HG02885 (cell line): Measurements from ENCODE around the gene AKT1.
"Not testable (repeated sequence)": the region's sequence is repeated elsewhere in the genome, so short reads cannot be mapped to it uniquely, and the experiment has no call there.

Experiments used
- ATAC-seq: cut with Tn5 transposase; IDR thresholded peaks from one replicate; pipeline ENCODE4 v1.9.1; 2021; ENCODE audit warnings: mild to moderate bottlenecking; ENCODE audit not compliant: unreplicated experiment, poor library complexity

Gene AKT1

GRCh38 chr14:104794993-104795780 is at the start of gene AKT1:
Gene AKT1, minus strand, starts transcription at chr14:104795748. Its CDS starts 3,105 bp downstream, at chr14:104792643.
- ATAC-seq: peak; percentile 42

- no peak for ATAC-seq
These were observed 49.6 kb upstream of the AKT1 start for GRCh38 chr14:104845033-104845666.

DNA sequence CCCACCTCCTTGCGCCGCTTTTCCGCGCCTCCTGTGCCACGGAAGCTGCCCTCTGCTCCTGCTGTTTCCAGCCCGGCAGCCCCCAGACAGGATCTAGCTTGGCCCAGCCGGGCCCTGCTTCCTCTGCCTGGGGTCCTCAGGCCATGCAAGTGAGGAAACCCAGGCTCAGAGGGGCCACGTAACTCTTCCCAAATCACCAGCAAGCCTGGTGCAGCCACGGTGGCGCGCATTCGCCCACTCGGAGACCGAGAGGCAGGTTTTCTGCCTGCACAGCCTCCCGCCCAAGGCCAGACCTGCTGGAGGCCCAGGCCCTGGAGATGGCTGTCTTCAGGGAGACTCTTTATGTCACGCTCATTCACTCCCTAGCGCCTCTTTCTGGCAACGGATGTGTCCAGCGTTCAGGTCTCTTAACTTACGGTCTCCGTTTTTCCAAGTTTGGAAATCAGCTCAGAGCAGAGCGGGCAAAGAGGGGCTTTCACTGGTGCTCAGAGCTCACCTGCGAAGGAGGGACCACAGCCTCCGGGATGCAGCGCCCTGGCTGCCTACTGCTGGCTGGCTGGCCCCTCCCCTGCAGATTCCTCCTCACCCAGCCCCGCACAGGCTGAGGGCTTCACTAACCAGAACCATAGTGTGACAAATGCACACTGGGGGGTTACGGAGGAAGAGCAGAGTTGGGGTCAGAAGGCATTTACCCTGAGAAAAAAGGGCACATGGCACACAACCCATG is 48.9 kb upstream of the AKT1 start:
- ATAC-seq: no peak

DNA sequence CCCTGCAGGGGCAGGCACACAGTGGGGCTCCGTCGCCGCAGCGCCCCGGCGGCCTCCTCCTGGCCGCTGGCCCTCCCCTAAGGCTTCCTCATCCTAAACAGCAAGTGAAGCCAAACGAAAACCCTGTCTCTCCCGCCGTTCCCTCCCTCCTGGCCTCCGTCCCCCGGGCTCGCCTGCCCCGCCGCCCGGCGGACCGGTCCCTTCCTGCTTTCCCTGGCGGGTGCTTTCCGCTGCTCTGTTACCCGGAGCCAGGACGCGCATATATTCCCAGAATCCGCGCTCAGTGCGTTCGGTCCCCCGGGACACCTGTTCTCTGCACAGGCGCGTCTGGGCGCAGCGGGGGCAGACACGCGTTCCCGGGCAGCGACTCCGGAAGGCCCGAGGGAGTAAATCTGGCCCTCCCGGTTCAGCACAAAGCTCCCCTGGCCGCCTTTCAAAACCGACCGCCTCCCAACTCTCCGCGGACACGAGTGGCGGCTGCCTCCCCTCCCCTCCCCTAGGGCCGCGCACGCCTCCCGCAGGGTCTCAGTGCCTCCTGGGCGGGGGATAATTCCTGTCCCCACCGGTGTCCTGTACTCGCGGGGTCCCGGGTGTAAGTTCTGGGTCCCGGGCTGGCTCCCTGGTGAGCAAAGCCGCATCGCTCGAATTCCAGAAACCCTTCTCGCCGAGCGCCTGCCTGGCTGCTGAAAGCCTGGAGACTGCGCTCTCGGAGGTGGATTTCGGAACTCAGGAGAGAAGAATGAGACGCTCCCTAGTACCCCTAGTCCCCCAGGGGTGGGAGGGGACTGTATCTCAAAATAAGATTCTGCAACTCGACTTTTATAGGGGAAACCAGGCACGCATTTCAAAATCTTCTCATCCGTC is 48.1 kb upstream of the AKT1 start:
- no peak for ATAC-seq

GRCh38 chr14:104843006-104843405 is 47.5 kb upstream of the AKT1 start:
- ATAC-seq: no peak

DNA sequence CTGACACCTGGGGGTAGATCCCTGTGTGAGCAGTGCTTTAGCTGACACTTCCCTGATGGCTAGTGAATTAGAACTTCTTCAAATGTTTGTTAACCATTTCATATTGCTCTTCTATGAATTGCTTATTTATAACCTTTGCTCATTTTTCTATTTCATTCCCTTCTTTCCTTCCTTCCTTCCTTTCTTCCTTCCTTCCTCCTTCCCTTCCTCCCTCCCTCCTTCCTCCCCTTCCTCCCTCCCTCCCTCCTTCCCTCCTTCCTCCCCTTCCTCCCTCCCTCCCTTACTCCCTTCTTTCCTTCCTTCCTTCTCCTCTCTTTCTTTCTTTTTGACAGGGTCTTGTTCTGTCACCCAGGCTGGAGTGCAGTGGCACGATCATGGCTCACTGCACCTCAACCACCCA is 46.2 kb upstream of the AKT1 start:
- ATAC-seq: no peak

GRCh38 chr14:104836171-104836935 is 40.8 kb upstream of the AKT1 start:
- ATAC-seq: not testable (repeated sequence)

DNA sequence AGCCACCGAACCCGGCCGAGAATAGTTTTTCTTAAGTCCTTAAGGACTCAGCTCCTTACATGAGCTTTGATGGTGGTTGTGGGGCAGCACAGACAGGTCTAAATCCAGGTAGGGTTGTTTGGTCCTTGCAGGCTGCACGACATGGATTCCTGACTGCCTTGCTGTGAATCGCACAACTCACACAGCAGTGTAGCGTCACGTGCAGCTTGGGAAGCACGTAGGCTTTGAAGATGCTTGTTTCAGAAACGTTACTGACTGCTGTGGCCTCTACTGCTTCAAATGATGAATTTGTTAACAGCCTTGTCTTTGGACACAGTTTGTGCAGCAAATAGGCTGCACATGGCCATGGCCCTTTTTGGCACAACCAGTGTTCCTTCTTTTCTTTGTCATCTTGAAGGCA is 35.2 kb upstream of the AKT1 start:
- no peak for ATAC-seq

DNA sequence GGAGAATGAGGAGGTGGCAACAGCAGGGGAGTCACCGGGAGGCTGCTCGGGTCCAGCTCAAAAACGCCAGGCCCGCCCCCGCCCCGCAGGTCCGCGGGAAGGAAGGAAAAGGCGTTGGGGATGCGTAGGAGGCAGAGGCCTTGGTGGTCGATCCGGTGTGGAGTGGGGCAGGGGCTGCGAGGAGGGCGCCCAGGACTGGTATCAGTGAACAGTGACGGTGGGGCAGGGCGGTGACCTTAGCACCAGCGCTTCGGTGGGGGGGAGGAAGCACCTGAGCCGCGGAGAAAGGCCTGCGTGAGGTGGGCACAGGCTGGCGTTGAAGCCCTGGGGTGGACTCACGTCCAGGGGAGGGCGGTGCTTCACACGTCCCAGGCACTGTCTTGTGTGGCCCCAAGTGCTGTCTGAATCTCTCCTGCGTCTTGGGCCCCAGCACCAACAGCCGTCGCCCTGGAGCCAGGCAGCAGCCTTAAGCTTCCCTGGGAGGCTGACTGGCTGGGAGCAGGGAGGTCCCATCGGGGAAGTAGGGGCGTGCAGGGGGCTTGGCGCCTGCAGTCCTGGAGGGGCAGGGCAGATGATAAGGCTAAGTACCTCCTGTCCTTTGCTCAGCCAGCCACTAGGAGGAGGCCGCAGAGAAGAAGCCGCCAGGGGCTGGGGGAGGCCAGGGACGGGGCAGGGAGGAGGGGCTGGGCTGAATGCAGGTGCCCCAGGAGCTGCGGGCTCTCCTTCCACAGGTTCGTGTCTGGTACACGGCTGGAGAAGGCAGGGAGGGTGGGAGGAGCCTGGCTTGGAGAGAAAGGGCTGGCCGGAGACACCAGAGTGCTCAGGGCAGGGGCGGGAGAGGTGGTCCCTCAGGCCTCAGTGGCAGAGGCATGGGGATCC is 31.9 kb upstream of the AKT1 start:
- no peak for ATAC-seq

DNA sequence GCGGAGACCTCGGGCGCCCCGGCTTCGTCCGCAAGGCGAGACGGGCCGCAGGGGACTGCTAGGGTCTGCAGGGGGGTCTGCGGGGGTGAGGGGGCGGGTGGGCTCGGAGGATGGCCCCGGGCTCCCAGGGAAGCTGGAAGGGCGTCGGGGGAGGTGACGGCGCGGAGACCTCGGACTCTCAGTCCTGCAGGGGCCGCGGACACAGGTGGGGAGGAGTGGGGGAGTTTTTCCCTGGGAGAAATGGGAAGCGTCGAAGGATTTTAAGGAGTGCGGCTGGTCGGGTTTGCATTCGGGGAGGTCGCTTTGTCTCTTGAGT is 31.3 kb upstream of the AKT1 start:
- ATAC-seq: no peak

DNA sequence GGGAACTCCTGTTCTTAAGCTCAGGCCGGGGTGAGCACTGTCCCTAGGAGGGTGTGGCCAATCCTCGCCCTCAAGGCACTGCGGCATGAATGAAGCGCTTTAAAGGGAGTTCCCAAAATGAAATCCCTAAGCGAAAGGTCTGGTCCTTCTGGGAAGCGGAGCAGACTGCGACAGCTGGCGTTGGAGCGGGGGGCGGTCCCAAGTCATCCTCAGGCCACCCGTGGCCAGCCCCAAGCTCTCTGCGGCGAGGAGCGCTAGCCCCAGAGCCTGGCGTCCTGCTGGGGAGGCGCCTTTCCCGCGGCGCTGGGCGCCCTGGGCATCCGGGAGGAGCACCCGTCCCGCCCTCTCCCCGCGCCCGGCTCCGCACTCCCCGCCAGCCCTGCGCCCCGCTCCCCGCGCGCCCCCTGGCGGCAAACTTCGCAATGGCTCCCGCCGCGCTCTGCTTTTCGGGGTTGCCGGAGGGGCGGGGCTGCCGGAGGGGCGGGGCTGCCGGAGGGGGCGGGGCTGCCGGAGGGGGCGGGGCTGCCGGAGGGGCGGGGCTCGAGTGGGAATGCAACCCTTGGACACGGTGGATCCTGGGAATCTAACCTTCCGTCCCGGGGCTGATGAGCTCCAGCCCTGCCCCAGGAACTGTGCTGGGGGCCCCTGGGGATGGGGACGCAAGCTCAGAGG is 30.8 kb upstream of the AKT1 start:
- ATAC-seq: peak; percentile 77

GRCh38 chr14:104824353-104824997 is 28.9 kb upstream of the AKT1 start:
- no peak for ATAC-seq

DNA sequence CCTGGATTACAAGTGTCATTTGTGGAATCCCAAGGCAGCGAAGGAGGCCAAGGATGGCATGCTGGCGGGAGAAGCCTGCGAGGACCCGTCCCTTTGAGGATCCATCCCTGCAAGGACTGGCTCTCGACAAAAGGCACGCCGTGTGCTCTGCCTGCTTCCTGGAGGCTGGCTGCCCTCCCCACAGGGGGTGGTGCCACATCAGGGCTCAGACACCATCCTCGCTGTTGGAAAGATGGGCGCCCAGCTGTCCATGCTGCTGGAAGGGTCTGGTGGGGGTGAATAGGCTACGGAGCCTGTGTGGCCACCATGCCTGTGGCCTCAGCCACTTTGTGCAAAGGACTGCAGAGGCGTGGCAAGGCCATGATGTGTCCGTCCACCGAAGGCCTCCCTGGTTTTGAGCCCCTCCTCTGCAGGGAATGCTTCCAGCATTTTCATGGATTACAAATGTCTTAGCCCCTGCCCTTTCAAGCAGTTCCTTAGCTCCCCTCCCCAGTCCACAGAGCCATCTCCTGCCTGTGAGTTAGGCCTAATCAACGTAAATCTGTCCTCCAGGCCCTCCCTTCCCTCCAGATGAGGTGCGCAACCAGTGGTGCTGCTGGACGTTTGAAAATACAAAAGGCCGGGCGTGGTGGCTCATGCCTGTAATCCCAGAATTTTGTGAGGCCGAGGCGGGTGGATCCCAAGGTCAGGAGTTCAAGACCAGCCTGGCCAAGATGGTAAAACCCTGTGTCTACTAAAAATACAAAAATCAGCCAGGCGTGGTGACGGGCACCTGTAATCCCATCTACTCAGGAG is 27.5 kb upstream of the AKT1 start:
- no peak for ATAC-seq

DNA sequence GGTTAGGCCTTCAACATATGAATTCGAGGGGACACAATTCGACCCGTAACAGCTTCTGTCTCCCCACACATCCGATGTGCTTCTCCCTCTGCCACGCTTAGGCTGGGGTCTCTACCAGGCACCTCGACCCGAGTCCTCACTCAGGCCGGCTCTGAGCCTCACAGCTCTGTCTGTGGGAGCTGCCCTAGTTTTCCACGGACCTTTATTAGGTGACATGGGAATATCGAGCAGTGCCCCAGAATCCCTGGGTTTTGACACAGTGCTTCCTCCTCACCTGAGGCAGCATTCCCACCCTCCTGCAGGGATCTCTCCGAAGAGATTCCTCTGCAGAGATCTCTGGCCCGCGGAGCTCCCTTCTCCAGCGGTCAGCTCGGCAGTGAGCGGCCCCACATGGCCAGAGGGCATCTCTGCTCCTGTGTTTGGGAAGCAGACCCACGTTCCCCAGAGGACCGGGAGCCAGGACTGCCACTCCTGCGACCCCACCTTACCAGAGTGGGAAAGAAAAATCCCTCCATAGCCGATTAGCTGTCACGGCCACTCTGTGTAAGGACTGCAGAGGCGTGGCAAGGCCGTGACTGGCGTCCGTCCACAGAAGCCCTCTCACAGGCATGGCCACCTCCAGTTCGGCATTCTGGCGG is 26.5 kb upstream of the AKT1 start:
- no peak for ATAC-seq

- ATAC-seq: no peak
These were observed 25.8 kb upstream of the AKT1 start for GRCh38 chr14:104821229-104821945.

DNA sequence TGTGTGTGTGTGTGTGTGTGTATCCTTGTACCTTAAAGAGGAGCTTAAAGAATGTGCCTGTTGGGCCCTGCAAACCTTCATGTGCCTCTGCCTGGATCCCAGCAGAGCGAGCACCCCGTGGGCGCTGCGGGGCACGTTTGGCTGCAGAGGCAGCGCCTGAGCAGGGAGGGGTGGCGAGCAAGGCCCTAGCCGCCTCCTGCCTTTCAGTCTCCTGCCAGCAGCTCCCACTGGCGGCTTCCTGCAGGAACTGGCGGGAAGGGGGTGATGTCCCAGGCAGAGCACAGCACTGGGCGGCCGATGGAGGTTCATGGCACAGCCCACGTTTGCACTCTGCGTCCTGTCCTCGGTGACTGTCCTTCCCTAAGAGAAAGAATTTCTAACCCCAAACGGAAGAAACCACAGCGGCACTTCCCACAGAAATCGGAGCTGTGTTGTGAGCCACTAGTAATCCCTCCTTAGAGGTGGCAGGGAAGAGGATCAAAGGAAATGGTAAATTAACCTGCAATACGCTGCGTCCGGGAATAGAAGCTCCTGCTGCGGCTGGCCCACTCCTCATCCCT is 25.2 kb upstream of the AKT1 start:
- no peak for ATAC-seq
